ENCODE data around the gene ABCD4.
"Not testable (repeated sequence)": the region's sequence is repeated elsewhere in the genome, so short reads cannot be mapped to it uniquely, and the experiment has no call there.

The ABCD4 gene

GRCh38 chr14:74289801-74290200, 12.9 kb downstream of the ABCD4 start:
- H3K4me3 Mint-ChIP-seq = no peak overlapping the region
- peak overlapping the region; percentile 47 for H3K27ac Mint-ChIP-seq
- H3K27me3 Mint-ChIP-seq = no peaks in the 10 kb centered on the region
- peaks cover 34 to 59% of the 10 kb centered on the region in 2 donors for H3K36me3 Mint-ChIP-seq
- no peak for DNase-seq
- no peak for ATAC-seq (replicated peaks)
- H3K9me3 Mint-ChIP-seq = no peaks in the 10 kb centered on the region
- peaks cover 0 to 5% of the 10 kb centered on the region in 2 donors for H3K4me1 Mint-ChIP-seq

- H3K36me3 Mint-ChIP-seq = peaks cover 41 to 55% of the 10 kb centered on the region in 2 donors
- H3K4me3 Mint-ChIP-seq = no peak overlapping the region
Measured at GRCh38 chr14:74286736-74287135, 16.0 kb downstream of the ABCD4 start.

GRCh38 chr14:74281069-74281468, 21.7 kb downstream of the ABCD4 start:
- ATAC-seq (replicated peaks) (no peak), DNase-seq (no peak)
- Mint-ChIP-seq H3K36me3 (peaks cover 36 to 45% of the 10 kb centered on the region in 2 donors), H3K4me1 (no peaks in the 10 kb centered on the region), H3K4me3 (no peak overlapping the region), H3K27me3 (no peaks in the 10 kb centered on the region), H3K27ac (no peak overlapping the region), H3K9me3 (peaks cover 7 to 14% of the 10 kb centered on the region in 2 donors)

More at GRCh38 chr14:74286736-74287135, 16.0 kb downstream of the ABCD4 start:
- no peaks in the 10 kb centered on the region for H3K4me1 Mint-ChIP-seq
- no peaks in the 10 kb centered on the region for H3K27me3 Mint-ChIP-seq
- H3K9me3 Mint-ChIP-seq = no peaks in the 10 kb centered on the region
- no peak for DNase-seq
- no peak for ATAC-seq (replicated peaks)
- no peak overlapping the region for H3K27ac Mint-ChIP-seq

DNA sequence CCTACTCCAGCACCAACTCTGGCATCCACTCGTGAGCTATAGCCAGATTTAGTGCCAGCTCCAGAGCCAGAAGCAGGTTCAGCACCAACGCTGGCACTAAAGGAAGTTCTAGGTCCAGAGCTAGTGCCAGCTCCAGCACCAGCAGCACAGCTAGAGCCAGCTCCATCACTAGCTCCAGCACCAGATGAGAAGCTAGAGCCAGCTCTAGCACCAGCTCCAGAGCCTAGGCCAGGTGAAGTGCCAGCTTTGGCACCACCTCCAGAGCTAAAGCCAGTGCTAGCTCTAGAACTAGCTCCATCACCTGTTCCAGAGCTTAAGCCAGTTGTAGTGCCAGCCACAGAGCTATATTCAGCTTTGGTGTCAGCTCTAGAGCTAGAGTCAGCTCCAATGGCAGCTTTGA, 24.7 kb downstream of the ABCD4 start:
- DNase-seq (no peak), ATAC-seq (replicated peaks) (no peak)
- Mint-ChIP-seq H3K4me1 (peaks cover 0 to 4% of the 10 kb centered on the region in 2 donors), H3K9me3 (peaks cover 7 to 14% of the 10 kb centered on the region in 2 donors), H3K36me3 (peaks cover 23 to 27% of the 10 kb centered on the region in 2 donors), H3K4me3 (no peak overlapping the region), H3K27ac (no peak overlapping the region), H3K27me3 (no peaks in the 10 kb centered on the region)

DNA sequence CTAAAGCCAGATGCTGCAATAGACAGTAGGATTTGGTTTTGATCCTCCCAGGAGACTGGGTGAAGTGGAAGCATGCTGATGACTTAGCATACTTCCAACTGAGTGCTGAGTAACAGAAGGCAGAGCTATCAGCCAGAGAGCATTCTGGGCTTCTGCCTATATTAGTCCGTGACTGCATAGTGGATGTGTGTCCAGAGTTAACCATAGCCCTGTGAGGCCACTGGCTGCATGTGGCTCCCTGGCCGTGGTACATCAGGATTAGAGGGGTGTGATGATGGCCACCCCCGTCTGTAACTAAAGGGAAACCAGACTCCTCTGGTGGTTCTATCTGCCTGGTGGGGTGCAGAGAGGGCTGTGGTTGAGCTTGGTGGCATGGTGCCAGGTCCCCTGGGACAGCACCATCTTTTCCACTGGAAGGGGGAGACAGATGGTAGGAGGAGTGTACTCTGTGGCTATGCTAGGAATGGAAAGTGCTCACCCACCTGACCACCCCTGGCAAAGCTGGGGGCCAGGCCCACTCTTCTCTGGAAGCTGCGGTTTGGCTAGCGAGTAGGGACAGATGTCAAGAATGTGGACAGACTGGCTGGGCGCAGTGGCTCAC, 27.4 kb downstream of the ABCD4 start:
- Mint-ChIP-seq H3K27ac (no peak overlapping the region), H3K4me3 (no peak overlapping the region), H3K27me3 (peaks cover 6 to 7% of the 10 kb centered on the region in 2 donors), H3K4me1 (peaks cover 0 to 4% of the 10 kb centered on the region in 2 donors), H3K36me3 (peaks cover 5 to 8% of the 10 kb centered on the region in 2 donors), H3K9me3 (peaks cover 3 to 8% of the 10 kb centered on the region in 2 donors)
- ATAC-seq (replicated peaks) (peak; percentile 34 to 45), DNase-seq (no peak)

DNA sequence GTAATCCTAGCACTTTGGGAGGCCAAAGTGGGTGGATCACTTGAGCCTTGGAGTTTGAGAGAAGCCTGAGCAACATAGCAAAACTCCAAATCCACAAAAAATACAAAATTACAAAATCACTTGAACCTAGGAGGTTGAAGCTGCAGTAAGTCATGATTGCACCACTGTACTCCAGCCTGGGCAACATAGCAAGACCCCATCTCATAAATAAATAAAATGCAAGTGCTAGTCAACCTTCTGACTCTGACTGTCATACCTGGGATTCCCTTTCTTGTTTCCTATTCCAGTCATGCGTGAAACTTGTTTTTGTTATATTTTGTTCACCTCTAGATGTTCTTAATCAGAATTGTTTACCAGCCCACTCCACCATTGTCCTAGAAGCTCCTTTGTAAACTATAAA, 31.4 kb downstream of the ABCD4 start:
- Mint-ChIP-seq H3K36me3 (no peaks in the 10 kb centered on the region), H3K27ac (no peak overlapping the region), H3K4me1 (peaks cover 0 to 4% of the 10 kb centered on the region in 2 donors), H3K9me3 (no peaks in the 10 kb centered on the region), H3K4me3 (no peak overlapping the region), H3K27me3 (peaks cover 7 to 14% of the 10 kb centered on the region in 2 donors)
- no peak for DNase-seq
- ATAC-seq (replicated peaks) = no peak

DNA sequence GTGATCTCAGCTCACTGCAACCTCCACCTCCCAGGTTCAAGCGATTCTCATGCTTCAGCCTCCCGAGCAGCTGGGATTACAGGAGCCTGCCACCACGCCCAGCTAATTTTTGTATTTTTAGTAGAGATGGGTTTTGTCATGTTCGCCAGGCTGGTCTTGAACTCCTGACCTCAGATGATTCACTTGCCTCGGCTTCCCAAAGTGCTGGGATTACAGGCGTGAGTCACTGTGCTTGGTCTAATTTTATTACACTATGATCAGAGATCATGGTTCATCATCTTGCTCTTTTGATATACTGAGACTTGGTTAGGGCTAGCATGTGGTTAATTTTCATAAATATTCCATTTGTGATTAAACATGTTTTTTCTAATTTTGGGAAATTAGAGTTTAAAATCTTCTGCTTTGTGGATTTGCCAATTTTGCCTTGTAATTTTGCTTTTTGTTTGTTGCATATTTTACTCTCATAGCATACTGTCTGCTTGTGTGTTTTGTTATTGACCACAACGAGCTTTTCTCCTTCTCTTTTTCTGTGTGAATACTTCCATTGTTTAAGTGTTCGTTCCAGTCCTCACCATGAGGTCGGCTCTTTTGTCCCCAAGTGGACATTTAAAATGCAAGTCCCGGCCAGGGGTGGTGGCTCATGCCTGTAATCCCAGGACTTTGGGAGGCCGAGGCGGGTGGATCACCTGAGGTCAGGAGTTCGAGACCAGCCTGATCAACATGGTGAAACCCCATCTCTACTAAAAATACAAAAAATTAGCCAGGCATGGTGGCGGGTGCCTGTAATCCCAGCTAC, 32.2 kb downstream of the ABCD4 start:
- not testable (repeated sequence) for H3K9me3 Mint-ChIP-seq; DNase-seq; ATAC-seq (replicated peaks); H3K36me3 Mint-ChIP-seq; H3K4me3 Mint-ChIP-seq; H3K27ac Mint-ChIP-seq; H3K4me1 Mint-ChIP-seq
- peaks cover 7 to 19% of the 10 kb centered on the region in 2 donors for H3K27me3 Mint-ChIP-seq

- H3K27me3 Mint-ChIP-seq = peaks cover 12 to 27% of the 10 kb centered on the region in 2 donors
- no peak overlapping the region for H3K4me3 Mint-ChIP-seq
- no peak for ATAC-seq (replicated peaks)
Measured at GRCh38 chr14:74267588-74267987, 35.1 kb downstream of the ABCD4 start.

DNA sequence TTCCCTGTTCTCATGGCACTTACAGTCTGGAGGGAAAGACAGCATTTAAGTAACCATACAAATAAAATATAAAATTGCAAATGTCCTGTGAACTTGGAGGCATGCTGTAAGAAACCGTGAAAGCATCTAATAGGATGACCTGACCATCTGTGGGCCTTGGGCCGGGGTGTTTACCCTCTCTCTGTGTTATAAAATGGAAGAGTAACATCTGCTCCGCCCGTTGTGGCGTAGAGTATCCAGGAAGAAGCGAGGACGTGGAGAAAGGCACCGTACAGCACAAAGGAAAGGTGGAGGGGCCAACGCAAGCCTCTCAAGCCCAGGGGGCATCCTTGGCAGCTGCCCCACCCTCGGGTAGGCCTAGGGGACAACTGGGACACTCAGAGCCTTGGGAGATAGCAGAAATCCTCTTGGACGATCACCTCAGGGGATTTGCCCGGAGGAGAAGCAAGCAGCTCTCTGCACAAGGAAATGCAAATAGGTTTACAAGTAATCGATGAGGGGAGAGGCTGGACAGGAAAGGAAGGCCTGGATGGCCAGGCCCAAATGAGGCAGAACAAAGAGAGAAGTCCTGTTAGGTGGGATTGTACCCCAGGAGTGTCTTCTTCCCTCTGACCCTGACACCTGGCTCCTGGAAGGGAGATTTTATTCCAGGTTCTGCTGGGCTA, 37.3 kb downstream of the ABCD4 start:
- no peak overlapping the region for H3K27ac Mint-ChIP-seq
- no peaks in the 10 kb centered on the region for H3K9me3 Mint-ChIP-seq
- H3K4me1 Mint-ChIP-seq = no peaks in the 10 kb centered on the region
- ATAC-seq (replicated peaks) (no peak), DNase-seq (no peak)
- no peaks in the 10 kb centered on the region for H3K36me3 Mint-ChIP-seq
- peaks cover 11 to 21% of the 10 kb centered on the region in 2 donors for H3K27me3 Mint-ChIP-seq
- H3K4me3 Mint-ChIP-seq = no peak overlapping the region

More at GRCh38 chr14:74267588-74267987, 35.1 kb downstream of the ABCD4 start:
- H3K9me3 Mint-ChIP-seq = no peaks in the 10 kb centered on the region
- H3K27ac Mint-ChIP-seq = no peak overlapping the region
- H3K36me3 Mint-ChIP-seq = no peaks in the 10 kb centered on the region
- H3K4me1 Mint-ChIP-seq = no peaks in the 10 kb centered on the region
- no peak for DNase-seq

GRCh38 chr14:74263921-74264320, 38.8 kb downstream of the ABCD4 start:
- DNase-seq = no peak
- Mint-ChIP-seq H3K4me3 (no peak overlapping the region), H3K36me3 (no peaks in the 10 kb centered on the region), H3K4me1 (no peaks in the 10 kb centered on the region), H3K9me3 (no peaks in the 10 kb centered on the region), H3K27ac (no peak overlapping the region), H3K27me3 (peaks cover 12 to 25% of the 10 kb centered on the region in 2 donors)
- ATAC-seq (replicated peaks) = no peak

DNA sequence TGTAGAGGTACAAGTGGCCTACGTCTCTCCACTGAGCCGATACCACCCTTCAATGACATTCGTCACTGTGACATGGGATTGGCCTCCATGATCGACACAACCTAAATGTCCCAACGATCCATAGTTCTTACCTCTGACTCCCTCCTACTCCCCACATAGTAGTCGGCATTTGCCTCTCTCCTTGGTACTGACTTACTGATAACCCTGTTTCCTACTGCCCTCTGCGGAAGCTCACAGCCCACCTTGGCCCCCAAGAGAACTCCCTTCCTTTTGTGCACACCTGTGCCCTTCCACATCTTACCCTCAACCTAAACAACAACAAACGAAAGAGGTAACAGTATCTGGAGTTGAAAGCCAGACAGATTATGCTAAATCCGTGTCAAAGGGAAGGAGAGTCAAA, 39.6 kb downstream of the ABCD4 start:
- no peaks in the 10 kb centered on the region for H3K9me3 Mint-ChIP-seq
- H3K4me1 Mint-ChIP-seq = no peaks in the 10 kb centered on the region
- no peak overlapping the region for H3K27ac Mint-ChIP-seq
- H3K36me3 Mint-ChIP-seq = no peaks in the 10 kb centered on the region
- H3K27me3 Mint-ChIP-seq = peaks cover 18 to 22% of the 10 kb centered on the region in 2 donors
- no peak for DNase-seq
- no peak for ATAC-seq (replicated peaks)
- no peak overlapping the region for H3K4me3 Mint-ChIP-seq

DNA sequence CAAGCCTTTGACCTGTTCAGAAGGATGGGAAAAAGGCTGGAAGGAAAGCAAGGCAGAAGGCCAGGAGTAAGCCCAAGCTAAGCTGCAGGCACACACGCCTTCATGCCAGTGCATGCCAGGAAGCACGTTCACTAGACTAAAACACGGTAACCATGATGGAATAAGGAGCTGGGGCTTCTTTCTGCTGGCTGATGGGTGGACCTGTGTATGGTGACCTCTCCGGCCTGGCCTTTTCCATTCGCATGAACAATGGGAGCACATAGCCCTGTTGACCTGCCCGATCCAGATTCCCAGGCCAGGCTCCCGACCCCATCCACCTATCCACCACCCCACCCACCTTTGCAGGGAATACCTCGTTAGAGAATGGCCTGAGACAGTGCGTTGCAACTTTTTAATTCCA, 40.7 kb downstream of the ABCD4 start:
- H3K27me3 Mint-ChIP-seq = peaks cover 18 to 22% of the 10 kb centered on the region in 2 donors
- H3K4me3 Mint-ChIP-seq = no peak overlapping the region
- DNase-seq (no peak), ATAC-seq (replicated peaks) (no peak)
- H3K9me3 Mint-ChIP-seq = no peaks in the 10 kb centered on the region
- no peaks in the 10 kb centered on the region for H3K36me3 Mint-ChIP-seq
- peaks cover under 1 to 3% of the 10 kb centered on the region in 2 donors for H3K4me1 Mint-ChIP-seq
- H3K27ac Mint-ChIP-seq = no peak overlapping the region

- H3K4me3 Mint-ChIP-seq = no peak overlapping the region
- no peaks in the 10 kb centered on the region for H3K9me3 Mint-ChIP-seq
- ATAC-seq (replicated peaks) (no peak), DNase-seq (no peak)
- H3K4me1 Mint-ChIP-seq = peaks cover 3 to 8% of the 10 kb centered on the region in 2 donors
- H3K36me3 Mint-ChIP-seq = no peaks in the 10 kb centered on the region
- peaks cover 18 to 25% of the 10 kb centered on the region in 2 donors for H3K27me3 Mint-ChIP-seq
- no peak overlapping the region for H3K27ac Mint-ChIP-seq
Measured at GRCh38 chr14:74261288-74261687, 41.4 kb downstream of the ABCD4 start.

DNA sequence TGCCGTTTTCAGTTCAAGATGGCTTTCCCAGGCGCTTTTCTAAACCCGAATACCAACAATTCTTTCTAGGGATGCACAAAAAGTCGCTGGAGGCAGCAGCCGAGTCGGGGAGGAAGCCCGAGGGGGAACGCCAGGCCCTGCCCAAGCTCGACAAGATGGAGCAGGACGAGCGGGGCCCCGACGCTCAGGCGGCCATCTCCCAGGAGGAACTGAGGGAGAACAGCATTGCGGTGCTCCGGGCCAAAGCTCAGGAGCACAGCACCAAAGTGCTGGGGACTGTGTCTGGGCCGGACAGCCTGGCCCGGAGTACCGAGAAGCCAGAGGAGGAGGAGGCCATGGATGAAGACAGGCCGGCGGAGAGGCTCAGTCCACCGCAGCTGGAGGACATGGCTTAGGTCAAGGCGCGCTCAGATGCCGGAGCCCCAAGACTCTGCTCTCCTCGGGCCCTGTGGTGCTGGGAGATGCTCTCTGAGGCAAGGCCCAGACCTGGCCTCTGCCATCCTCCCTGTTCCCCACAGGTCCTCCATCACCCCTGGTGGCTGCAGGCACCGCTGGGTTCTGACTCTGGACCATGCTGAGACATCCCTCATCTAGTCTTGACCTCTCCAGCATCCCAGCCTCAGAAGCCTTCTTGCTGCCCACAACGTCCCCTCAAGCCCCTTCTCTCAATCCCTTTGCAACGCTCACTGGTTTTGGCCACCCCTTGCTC, 42.1 kb downstream of the ABCD4 start:
- no peak for DNase-seq
- Mint-ChIP-seq H3K27ac (no peak overlapping the region), H3K4me1 (peaks cover 3 to 8% of the 10 kb centered on the region in 2 donors), H3K36me3 (no peaks in the 10 kb centered on the region), H3K4me3 (no peak overlapping the region), H3K27me3 (peaks cover 18 to 21% of the 10 kb centered on the region in 2 donors), H3K9me3 (no peaks in the 10 kb centered on the region)
- ATAC-seq (replicated peaks) = no peak

All from stimulated activated naive B cell treated with anti-CD40 and anti-IgM and Interleukin-4, amounts not matched to agents 10 μg/mL and 1 μg/mL and 100 μg/mL, for 72 hours (primary cell).